Effector memory CD4-positive, alpha-beta T cell (primary cell): ENCODE measurements around the gene ABHD17A.

ENCODE experiments used
- DNase-seq, 3 donors: peaks; one replicate each; pipeline ENCODE4 v3.0.0-alpha.2; 2020
- H3K27ac ChIP-seq: 2 replicates; pipeline ENCODE4 v1.7.0; 2013; ENCODE audit warnings: mild to moderate bottlenecking, low read length, moderate library complexity; ENCODE audit not compliant: insufficient read depth, poor library complexity, severe bottlenecking
- H3K27me3 ChIP-seq: replicated peaks from 2 replicates; pipeline ENCODE4 v1.7.0; 2013; ENCODE audit warnings: mild to moderate bottlenecking, low read length; ENCODE audit not compliant: insufficient read depth, control insufficient read depth, poor library complexity, severe bottlenecking
- H3K36me3 ChIP-seq: 2 replicates; pipeline ENCODE4 v1.7.0; 2013; ENCODE audit warnings: mild to moderate bottlenecking, low read length, moderate library complexity; ENCODE audit not compliant: control insufficient read depth, insufficient read depth
- H3K4me1 ChIP-seq: 2 replicates; pipeline ENCODE4 v1.7.0; 2013; ENCODE audit warnings: low read length, mild to moderate bottlenecking; ENCODE audit not compliant: control insufficient read depth, insufficient read depth, poor library complexity, severe bottlenecking
- H3K4me3 ChIP-seq: 2 replicates; pipeline ENCODE4 v1.7.0; 2013; ENCODE audit warnings: low read length, low read depth, mild to moderate bottlenecking; ENCODE audit not compliant: insufficient read depth, poor library complexity, severe bottlenecking
- H3K9me3 ChIP-seq: 2 replicates; pipeline ENCODE4 v1.7.0; 2013; ENCODE audit warnings: mild to moderate bottlenecking, low read length, moderate library complexity; ENCODE audit not compliant: control insufficient read depth

The ABHD17A gene

GRCh38 chr19:1828279-1829238 is 56.7 kb downstream of the ABHD17A start:
- DNase-seq = no peak
- Histone ChIP-seq H3K27me3 (no peaks in the 10 kb centered on the region), H3K27ac (no peak overlapping the region), H3K4me3 (no peak overlapping the region), H3K9me3 (no peaks in the 10 kb centered on the region), H3K36me3 (peaks cover 49% of the 10 kb centered on the region), H3K4me1 (no peaks in the 10 kb centered on the region)

- Histone ChIP-seq H3K9me3 (no peaks in the 10 kb centered on the region), H3K36me3 (peaks cover 50% of the 10 kb centered on the region), H3K4me3 (no peak overlapping the region), H3K4me1 (no peaks in the 10 kb centered on the region), H3K27ac (no peak overlapping the region), H3K27me3 (no peaks in the 10 kb centered on the region)
- DNase-seq = no peak
These were observed 57.6 kb downstream of the ABHD17A start for GRCh38 chr19:1827566-1828278.
